Cardiac fibroblast (primary cell): ENCODE measurements around the gene GATAD1.

Experiments used
- DNase-seq, 2 donors: peaks; one replicate each; pipeline versions ENCODE4 v3.0.0 to v3.0.0-alpha.2; 2010; ENCODE audit warnings: low read depth in 2 of 2
- H3K4me3 ChIP-seq, 2 donors: replicated peaks in 1 of 2; 1 replicate in 1 of 2; 2 replicates in 1 of 2; pipeline ENCODE4 v1.5.1; 2011; ENCODE audit warnings: low read depth in 2 of 2, low read length in 2 of 2, mild to moderate bottlenecking in 2 of 2, moderate library complexity in 1 of 2
- TF ChIP-seq, protein P1 (sequence below): IDR thresholded peaks from one replicate; pipeline ENCODE4 v1.5.1; 2011; ENCODE audit warnings: low read depth, mild to moderate bottlenecking, low read length, inconsistent platforms

The GATAD1 gene

DNA sequence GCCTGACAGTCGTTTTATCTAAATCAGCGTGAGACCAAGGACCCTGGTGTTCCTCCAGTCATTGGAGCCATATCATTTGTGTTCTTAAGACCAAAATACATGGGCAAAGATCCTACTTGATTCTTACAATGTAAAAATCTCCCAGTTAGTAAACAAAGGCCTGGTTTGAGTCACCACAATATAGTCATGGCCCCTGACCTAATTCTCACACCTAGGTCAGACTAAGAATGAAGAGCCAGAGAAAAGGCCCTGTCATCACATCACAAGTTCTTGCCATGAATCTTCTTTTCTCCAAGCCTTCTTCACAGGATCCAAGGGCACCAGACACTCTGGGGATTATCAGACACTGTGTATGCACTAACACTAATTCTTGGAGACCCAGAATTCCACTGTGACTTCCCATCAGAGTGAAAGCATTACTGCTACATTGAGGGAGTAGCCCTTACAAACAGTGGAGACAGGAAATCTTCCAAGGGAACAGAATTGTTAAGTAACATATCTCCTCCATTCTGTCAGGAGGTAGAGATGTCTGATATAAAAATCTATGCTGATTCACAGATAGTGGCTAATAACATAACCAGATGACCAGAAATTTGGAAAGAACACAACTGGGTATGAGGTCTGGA is 38.1 kb downstream of the GATAD1 start:
- DNase-seq = peak in 1 of 2 donors; percentile 2
- no peak overlapping the region for H3K4me3 ChIP-seq
- TF ChIP-seq, protein P1, sequence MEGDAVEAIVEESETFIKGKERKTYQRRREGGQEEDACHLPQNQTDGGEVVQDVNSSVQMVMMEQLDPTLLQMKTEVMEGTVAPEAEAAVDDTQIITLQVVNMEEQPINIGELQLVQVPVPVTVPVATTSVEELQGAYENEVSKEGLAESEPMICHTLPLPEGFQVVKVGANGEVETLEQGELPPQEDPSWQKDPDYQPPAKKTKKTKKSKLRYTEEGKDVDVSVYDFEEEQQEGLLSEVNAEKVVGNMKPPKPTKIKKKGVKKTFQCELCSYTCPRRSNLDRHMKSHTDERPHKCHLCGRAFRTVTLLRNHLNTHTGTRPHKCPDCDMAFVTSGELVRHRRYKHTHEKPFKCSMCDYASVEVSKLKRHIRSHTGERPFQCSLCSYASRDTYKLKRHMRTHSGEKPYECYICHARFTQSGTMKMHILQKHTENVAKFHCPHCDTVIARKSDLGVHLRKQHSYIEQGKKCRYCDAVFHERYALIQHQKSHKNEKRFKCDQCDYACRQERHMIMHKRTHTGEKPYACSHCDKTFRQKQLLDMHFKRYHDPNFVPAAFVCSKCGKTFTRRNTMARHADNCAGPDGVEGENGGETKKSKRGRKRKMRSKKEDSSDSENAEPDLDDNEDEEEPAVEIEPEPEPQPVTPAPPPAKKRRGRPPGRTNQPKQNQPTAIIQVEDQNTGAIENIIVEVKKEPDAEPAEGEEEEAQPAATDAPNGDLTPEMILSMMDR = no peak

DNA sequence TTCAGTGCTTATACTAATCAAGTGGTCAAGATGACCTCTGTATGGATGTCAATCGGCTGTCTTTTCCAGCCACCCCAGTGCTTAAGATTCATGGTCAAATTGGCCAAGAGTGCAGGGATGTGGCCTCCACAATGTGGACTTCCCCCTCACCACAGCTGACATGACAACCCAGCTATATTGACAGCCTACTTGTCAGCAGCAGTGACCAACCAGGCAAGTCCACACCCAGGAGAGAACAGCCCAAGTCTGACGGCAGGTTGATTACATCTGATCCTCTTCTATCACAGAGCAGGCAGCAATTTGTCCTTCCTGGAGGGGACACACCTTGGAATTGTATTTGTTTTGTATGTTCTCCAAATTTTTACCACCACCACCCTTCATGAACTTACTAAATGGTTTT is 38.7 kb downstream of the GATAD1 start:
- TF ChIP-seq, protein P1 = no peak
- H3K4me3 ChIP-seq = no peak overlapping the region
- DNase-seq = no peak

DNA sequence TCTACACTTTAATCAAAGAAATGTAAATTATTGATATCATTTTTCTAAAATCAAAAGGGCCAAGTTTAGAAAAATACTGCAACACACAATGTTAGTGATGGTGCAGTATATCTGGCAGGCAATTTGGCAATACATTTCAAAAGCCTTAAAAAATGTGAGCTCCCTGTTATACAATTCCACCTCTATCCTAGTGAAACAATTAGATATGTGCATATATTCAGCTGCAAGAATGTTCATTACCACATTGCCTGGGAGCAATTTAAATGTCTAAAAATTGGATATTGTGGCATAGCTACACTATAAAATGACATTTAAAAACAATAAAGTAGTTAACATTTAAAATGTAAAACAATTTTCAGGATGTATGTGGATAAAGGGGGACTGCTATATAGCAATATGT is 40.5 kb downstream of the GATAD1 start:
- TF ChIP-seq, protein P1 = no peak
- H3K4me3 ChIP-seq = no peak overlapping the region
- no peak for DNase-seq

DNA sequence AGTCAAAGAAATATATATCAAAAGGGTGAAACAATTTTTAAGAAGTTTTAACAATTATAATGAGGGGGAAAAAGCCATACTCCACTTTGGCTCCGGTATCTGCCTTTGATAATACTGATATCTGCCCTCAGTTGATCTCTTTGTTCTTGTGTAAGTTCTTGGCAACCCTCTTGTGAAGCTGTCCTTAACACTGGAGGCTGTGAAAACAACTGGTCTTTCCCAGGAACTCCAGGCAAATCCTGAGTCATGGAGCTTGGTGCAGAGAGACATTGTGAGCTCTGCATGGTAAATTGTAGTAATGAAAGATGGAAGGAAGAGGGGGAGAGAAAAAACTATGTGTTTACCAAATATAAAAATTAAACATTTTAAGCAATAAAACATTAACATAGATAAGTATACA is 42.4 kb downstream of the GATAD1 start:
- TF ChIP-seq, protein P1 = no peak
- peak; percentile 7 to 46 for DNase-seq
- no peak overlapping the region for H3K4me3 ChIP-seq

DNA sequence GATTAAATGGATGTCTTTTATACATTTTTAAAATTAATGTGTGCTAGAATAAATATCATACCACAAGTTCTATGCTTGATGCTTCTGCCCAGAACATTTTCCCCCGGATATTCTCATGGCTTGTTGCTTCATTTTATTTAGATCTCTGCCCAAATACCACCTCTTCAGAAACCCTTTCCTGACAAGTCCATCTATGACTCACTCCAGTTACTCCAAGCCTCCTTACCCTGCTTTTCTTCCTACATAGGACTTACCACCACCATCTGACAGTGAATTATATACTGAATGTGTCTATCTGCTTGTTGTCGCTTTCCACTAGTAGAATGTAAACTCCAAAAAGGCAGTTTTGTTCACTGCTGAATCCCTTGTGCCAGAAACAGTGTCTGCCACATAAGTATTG is 49.6 kb downstream of the GATAD1 start:
- no peak overlapping the region for H3K4me3 ChIP-seq
- peak; percentile 35 to 36 for DNase-seq
- TF ChIP-seq, protein P1 = no peak

DNA sequence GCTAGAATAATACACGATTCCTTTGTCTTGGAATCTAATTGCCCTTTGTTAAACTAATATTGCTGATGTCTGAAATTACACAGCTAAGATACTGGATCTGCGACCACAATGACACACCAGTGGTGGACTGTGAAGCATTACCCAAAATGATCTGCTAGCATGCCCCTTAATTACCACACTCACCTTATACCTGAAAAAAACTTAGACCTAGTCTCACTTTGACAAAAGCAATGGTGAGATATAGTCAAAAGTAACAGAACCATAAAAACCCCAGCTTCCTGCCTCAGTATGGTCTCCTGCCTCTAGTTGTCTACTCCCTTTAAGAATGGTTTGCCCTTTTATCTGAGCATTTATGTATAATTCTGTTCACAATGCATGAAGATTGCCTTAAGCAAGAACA is 51.3 kb downstream of the GATAD1 start:
- no peak overlapping the region for H3K4me3 ChIP-seq
- no peak for DNase-seq
- TF ChIP-seq, protein P1 = no peak

DNA sequence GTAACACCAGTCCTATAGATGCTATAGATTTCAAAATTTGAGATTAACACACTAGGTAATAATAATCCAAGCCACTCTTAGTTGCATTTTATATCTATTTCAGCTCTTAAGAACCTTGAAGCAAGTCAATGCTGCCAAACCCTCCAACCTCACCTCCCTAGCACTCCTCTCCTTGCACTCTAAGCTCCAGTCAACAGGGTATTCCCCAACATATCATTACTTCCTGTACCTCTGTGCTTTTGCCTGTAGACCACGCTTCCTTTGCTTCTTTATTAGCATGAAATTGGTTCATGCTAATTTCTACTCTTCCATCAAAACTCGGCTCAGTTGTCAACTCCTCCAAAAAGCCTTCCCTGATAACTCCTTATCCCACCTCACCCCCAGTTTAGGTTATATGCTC is 56.5 kb downstream of the GATAD1 start:
- no peak overlapping the region for H3K4me3 ChIP-seq
- no peak for DNase-seq
- TF ChIP-seq, protein P1 = no peak
